ENCODE data around the gene HBE1.

GRCh38 chr11:5290106-5290505 lies 20.4 kb upstream of the HBE1 start:
- TF ChIP-seq CTCF (IDR thresholded peaks at IDR 0.05) (no peak), EP300 (IDR thresholded peaks at IDR 0.05) (no peak)

Measured in gastroesophageal sphincter (tissue), 3 donors.